HS-5 (cell line): ENCODE results near the gene APOL3.
"Not testable (repeated sequence)": the region's sequence is repeated elsewhere in the genome, so short reads cannot be mapped to it uniquely, and the experiment has no call there.

Experiments
- DNase-seq: peaks from one replicate; pipeline ENCODE4 v3.0.0-alpha.2; 2012; ENCODE audit warnings: low read depth

The APOL3 gene

DNA sequence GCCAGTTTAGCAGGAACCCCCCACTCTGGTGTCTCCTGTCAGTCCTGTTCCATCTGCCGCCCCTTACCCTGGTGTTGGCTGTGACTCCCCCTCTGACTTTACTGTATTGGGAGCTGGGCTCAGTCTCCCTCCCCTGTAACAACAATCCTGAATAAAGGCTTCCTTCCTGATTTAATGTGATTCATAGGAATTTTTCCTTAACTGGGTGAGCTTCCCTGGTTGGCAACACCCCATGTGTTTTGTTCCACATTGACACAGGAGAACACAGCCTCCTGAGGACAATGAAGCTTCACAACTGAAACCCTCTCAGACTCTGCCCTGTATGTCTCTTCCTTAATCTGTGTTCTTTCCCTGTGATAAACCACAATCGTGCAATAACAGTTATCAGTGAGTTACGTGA lies 32.6 kb upstream of the APOL3 start:
- no peak for DNase-seq

DNA sequence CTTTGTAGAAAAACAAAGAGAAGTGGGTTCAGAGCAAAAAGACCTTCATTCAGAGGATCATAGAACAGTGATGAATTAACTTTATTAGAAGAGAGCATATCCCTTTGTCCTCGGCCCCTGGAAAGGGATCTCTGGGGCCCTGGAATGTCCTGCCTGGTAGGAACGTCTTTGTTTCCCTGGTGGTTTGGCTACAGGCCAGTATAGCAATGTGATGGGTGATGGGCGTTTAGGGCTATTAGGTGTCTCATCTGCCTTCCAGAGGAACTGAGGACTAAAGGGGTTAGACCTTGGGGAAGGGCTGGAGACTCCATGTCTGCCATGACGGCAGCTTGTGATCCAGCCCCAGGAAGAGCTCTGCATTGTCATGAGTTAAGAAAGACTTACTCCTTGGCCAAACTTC lies 32.0 kb upstream of the APOL3 start:
- no peak for DNase-seq

DNA sequence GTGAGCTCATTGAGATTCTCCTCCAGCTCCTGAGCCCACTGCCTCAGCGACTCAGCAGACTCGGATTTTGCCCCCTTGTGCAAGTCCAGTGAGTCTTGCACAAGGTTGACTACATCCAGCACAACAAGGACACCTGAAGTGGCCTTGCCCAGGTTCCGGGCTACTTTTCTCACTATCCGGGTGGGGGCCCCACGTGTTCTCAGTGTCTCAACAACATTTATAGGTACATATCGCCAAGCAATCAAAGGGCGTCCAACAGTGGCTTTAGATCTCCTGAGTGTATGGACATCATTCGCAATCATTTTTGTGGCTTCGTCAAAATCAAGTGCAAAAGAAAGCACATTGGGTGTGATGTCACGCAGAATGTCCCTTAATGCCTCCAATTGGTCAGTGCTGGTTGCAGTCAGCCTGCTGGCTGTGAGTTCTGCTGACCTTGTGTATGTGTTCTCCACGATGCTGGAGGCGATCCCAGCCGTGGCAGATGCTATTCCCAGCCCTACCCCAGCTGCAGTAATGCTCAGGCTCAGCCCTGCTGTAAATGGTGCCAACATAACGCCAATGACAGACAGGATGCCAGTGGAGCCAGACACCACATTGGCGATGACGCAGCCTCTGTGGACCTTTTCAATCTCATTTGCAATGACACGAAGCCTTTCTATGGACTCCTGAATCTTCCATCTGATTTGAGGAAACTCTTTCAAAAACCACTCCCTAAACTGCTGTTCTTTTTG lies 30.7 kb upstream of the APOL3 start:
- no peak for DNase-seq

DNA sequence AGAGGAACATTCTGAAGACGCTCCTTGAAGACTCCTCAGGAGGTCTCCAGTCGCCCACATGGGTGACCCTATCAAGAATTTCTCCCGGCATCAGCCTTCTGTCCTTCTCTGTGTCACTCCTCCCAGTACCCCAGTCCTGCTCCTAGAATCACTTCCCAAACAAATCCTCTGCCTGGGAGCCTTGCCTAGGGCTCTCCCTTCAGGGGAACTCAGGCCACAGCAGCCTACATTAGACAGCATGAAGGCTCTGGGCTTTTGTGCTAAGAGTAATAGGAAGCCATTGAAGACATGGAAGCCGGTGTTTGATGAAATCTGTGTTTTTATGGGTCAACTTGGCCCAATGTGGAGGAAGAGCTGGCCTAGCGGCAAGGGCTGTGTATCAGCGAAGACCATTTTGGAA lies 27.3 kb upstream of the APOL3 start:
- DNase-seq: not testable (repeated sequence)

DNA sequence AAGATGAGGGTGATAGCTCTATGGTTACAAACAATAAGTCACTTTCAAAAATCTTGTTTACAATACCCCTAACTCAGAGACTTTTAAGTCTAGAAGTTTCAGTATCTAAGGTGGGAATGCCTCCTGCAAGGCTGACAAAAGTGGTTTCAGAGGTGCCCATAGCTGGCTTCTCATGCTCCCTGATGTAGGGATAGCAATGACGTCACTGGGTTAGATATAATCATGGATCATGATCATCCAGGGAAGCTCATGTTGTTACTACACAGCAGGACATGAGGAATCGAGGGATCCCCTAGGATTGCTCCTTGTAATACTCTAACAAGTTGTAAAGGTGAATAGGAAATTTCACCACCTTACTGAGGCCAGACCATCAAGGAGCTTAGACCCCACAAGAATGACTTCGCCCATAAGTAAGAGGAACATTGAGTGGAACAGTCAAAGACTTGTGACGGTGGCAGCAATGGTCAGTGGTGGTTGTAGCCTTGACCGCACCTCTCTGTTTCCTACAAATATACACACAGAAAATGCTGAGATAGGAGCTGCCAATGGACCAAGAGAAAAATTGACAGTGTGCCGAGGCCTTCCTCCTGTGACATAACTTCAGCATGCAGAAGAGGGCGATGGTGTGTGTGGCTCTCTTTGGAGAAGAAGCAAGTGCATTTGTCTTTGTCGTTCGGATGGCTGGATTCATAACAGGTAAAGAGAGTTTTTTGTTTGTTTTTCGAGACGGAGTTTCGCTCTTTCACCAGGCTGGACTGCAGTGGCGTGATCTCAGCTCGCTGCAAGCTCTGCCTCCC lies 25.5 kb upstream of the APOL3 start:
- no peak for DNase-seq

DNA sequence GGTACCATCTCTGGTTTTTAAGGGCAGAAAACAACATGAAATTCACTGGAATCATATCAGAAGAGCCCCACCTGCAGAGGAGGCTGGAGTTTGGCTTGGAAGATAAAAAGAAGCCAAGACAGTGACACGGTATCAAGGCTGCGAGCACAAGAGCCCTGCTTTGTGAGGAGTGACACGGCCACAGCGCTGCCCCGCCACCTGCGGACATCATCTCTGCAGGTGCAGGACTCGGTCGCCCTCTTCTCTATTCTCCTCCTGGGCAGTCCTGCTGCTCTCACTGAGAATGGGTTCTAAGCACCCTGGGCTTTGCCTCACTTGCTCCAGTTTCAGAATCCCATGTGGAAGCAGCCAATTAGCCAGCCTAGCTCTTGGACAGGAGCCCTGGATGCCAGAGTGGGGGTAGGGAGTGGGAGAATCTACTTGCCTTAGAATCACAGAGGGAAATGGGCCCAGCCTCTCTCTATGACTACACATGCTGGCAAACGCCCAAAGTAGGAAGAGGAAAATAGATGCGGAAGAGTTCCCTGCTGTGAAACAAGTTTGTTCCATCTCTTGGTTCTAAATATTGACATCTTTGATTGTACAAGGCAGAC lies 24.0 kb upstream of the APOL3 start:
- no peak for DNase-seq

DNA sequence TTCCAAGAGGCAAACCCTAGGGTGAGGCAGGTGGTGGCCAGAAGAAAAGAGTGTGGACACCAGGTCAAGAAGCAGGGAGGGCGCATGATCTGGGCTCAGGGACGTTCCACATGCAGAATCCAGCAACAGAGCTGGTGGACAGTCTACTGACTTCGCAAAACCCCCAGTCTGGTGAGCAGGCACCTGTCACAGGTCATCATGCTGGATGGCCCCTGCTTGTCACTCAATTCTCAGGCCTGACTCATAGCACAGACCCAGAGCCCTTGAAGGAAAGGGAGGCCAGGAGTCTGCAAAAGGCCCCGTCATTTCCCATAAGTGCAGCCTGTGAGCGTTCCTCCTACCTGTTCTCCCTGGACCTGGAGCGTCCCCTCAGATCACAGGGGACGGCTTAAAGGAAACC lies 22.9 kb upstream of the APOL3 start:
- no peak for DNase-seq

DNA sequence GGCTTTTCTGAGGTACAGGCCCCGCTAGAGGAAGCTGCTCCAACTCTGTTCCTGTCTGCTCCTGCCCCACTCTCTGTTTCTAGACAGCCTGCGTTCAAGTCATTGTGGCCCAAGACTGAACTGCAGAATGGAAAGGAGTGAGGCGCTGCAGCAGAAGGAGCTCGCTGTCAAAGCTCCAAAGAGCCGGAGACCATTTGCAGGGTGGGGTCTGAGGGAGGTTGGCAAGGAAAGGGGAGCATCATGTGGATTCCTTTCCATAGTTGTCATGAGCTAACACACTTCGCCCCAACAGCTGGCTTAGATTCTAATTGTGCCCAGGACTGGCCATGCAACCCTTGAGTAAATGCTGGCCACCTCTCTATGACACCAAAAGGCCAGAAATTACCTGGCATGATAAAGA lies 22.3 kb upstream of the APOL3 start:
- DNase-seq: no peak

DNA sequence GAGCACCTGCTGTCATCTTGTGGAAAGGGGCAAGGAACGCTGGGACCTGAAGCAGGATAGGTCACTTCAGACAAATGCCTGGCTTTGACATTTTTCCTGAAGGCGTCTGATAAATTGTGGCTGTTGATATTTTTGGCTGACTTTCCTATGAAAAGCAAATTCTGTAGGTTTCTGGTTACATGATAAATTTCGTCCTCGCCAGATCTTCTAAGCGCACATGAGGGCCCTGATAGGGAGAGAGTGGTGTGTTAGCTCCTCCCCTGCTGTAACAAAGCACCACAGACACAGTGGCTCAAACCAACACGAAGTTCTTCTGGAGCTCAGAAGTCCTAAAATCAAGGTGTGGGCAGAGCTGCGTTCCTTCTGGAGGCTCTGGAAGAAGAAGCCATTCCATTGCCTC lies 21.5 kb upstream of the APOL3 start:
- no peak for DNase-seq

DNA sequence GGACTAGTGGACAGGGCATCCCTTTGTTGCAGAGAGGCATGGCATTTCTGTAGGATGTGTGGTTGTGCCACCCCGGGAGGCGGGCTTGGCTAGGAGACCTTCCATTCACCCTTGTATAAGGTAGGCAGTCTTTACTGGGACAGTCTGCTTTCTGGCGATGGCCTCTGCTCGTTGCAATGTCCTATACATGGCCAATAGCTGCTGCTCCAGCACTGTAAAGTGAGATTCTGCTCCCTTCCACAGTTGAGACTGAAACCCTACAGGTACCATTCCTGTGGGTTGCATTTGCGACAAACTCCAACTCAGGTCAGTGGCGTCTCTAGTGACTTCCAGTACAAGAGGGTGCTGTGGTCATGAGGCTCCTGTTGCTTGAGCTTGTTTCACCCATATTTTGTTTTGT lies 20.4 kb upstream of the APOL3 start:
- no peak for DNase-seq

DNA sequence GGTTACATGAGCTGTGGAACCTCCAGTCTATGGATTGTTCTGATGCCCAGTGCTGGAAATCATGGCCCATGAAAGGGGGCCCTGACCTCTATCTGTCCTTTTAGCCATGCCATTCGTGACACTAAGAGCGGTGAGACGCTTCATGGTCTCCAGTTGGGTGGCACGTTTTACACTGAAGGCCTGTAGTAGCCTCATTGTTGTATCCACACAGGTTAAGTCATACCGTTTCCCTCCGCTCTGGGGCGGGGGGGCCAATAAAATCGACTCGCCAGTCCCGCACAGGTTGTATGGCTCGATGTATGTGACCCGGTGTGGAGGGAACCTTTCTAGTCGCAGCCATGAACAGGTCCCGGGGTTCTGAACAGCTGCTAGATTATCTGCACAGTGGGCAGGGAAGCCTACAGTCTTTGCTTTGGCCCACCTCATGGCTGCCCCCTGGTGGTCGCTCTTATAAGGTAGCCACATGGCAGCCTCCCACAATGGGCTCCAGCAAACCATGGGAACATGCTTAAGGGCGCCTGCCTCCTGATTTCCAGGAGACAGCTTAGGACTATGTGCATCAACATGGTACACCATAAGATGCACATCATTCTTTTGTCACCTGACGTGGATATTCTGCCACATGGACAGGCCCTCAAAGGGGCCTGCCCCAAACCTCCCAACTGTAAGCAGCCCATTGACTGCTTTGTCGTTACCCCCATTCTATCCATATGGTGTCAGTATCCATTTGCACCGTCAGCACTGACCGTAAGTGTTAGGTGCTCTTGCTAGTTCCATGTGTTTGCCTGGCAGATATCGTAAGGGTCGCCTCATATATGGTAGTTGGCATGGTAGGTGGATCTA lies 19.7 kb upstream of the APOL3 start:
- DNase-seq: no peak

DNA sequence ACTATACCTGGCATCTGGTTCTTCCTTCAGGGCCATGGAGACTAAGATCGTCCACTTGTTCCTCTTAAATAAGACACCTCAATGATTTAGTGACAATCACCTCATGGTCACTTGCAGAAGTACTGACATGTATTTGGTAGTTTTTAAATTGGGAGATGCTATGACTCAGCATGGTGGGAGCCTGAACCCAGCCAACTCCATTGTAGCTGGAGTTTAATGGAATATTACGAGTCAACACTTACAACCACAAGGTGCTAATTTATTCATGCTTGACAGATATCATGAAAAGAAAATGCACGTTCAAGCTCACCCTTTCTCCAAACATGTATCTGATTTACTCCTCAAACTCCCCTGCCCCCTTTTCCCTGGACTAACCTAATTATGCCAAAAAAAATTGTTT lies 16.6 kb upstream of the APOL3 start:
- no peak for DNase-seq

DNA sequence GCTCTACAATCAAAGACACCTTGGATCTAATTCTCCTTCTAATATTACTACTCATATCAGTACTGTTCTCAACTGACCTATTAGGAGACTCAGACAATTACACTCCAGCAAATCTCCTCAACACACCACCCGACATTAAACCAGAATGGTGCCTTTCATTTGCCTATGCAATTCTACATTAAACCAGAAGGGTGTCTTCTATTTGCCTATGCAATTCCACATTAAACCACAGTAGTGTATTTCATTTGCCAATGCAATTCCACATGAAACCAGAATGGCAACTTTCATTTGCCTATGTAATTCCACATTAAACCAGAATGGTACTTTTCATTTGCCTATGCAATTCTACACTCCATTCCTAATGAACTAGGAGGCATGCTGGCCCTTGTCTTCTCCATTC lies 15.3 kb upstream of the APOL3 start:
- DNase-seq: no peak

DNA sequence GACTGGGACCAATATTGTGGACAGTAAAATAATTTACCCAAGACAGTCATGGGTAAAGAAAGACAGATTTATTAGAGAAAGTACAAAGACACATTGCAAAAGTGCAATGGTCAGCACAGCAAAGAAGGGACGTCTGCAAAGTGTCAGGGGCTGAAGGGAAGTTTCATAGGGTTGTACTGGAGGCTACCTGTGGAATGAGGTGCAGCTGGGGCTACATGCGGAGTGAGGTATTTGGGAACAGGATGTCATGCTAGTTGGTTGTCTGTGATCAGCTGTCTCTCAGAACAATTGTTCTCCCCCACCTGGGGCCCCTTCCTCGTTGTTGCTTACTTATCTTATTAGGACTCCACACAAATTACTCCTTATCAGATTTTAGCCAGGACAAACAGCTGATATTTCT lies 11.4 kb upstream of the APOL3 start:
- DNase-seq: no peak

DNA sequence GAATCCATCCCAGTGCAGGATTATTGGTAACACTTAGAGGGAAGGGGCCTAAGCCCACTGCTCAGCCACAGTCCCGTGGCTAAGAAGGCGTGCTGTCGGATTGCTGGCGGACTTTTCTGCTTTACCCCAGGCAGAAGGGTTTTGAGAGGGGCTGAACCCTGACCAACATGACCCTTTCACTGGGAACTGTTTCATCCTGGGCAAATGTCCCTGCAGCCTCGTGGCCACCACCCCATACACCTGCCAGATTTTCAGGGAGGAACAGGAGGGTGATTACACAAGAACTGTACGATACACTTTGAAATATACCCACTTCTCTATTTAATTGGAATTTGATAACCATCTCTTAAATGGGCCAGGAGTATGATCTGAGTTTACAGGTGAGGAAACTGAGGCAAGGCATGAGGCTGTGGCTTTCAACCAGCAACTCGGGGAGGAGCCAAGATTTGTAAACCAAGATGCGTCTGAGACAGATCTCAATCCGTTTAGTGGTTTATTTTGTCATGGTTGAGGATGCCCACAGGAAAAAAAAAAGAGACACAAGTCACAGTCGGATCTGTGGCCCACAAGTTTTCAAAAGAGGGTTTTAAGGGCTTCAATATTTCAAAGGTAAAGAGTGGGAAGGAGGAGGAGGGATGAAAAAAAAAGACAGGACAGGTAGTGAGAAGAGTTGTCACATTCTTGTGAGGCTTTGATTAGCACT lies 6.1 kb upstream of the APOL3 start:
- no peak for DNase-seq

DNA sequence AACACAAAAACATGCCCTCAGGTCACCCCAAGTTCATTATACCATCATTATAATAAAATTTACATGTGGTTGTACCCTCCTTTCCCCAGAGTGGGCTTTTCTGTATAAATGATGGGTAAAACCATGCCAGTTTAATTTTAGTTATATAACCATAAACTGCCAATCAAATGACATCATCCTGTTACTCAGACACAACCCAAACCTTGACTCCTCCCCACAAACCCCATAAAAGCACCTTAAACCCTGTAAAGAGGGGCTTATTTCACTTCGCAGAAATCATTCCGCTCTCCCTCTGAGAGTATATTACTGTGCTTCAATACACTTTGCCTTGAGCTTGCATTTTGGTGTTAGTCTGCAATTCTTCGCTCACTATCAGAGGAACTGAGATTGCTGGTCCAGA lies 5.5 kb upstream of the APOL3 start:
- no peak for DNase-seq

DNA sequence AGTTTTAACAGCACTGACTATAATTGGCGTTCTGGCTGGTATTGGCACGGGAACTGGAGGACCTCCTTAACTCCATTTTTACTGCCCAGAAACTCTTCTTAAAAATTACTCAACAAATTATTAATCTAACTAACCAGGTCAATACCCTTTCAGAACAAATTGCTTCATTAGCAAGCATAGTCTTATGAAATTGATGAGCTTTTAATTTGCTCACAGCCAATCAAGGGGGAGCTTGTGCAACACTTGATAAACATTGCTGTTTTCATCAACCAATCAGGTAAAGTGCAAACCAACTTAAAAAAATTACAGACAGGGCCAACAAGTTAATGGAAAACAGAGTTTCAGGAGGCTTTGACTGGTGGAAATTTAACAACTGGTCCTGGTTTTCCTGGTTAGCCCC lies 4.6 kb upstream of the APOL3 start:
- DNase-seq: no peak

DNA sequence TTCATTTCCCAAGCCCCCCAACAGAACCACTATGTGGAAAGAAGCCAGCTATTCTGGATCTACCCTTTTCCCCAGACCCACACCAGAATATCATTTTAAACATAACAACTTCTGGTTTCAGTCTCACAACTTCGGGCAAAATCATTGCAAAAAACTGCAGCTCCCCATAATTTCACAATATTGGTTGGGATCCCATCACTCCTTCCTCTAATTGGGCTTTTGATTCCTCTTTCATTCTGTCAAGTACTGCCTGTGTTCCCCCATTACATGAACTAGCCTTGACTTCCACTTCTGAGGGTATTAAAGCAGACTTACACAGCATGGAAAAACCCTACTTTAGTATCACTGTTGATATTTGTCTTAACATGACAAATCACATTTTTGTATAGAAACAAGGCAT lies 4.1 kb upstream of the APOL3 start:
- no peak for DNase-seq

DNA sequence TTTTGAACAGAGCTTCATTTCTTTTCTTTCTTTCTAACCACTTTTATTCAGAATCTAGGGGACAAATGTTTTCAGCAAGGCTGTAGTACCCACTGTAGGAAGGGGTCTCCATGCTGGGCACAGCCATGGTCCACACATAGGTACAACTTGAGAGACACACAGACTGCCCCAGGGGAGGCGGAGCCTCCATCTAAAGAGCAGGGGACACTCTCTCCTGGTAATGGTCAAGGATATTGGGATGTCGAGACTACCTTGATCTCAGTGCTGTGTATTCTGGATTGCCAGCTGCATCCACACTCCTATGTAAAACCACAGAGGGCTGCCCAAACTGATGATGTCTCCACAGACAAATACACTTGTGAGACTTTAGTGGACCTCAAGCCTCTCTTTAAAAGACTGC lies 2.9 kb upstream of the APOL3 start:
- no peak for DNase-seq

DNA sequence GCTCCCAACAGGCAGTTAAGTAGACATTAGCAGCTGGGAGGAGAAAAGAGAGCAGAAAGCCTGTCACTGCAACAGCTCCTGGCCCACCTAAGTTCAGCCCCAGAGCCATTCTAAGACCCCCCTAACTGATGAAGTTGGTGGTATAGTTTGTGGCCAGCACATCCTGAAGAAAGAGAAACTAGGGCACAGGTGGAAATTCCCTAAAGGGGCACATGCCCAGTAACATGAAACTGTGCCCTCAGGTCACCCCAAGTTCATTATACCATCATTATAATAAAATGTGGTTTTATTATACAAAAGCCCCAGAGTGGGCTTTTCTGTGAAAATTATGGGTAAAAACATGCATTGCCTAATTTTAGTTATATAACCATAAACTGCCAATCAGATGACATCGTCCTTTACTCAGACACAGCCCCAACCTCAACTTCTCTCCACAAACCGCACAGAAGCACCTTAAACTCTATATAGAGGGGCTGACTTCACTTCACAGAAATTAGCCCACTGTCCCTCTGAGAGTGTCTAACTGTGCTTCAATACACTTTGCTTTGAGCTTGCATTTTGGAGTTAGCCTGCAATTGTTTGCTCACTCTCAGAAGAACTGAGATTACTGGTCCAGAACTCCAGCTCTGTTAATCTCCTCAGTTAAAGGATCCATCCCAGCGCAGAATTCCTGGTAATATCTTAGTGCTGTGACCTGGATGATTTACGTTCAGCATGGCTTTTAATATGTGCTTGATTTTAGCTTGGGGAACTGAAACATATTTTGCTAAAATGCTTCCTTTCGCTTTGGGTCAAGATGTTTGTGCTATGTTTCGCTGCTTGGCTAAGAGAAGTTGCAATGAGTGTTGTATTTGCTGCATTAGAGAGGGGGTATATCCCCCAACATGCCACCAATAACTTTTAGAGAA lies 1.8 kb upstream of the APOL3 start:
- no peak for DNase-seq

DNA sequence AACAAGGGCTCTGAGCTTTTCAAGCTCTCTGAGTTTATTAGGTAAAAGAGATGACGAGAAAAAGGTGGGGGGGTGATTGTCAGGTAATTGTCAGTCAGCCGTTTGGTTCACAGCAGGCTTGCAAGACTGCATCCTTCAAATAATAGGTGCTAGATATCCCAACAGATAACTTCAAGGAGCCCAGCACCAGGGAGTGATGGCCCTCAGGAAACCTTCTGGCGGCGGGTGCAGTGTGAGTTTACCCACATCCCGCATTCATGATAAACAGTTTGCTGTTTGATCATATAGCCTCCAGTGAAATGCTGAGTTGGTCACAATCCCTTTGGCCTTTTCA lies 1.2 kb upstream of the APOL3 start:
- DNase-seq: not testable (repeated sequence)
